PC-9 (cell line): ENCODE results near the gene CDH24. TPM values are rescaled to one million over a fixed set of nuclear protein-coding genes. Genes with fewer than 3 reads are reported as not detected.

Experiments used
- BruUV-seq: library from RNA; stranded (reverse); fragments of 400-500 nt; replicated peaks from 2 replicates; lab custom pipeline; 2021; lab: Mats Ljungman, UMichigan
- CTCF ChIA-PET: fragments of 300-600 bp; sonication (Branson Sonifier 250); formaldehyde crosslinking; loops from one replicate; lab custom pipeline; 2022; ENCODE audit warnings: antibody characterized with exemption; lab: Charles Lee
- POLR2A ChIA-PET: fragments of 300-600 bp; sonication (Branson Sonifier 250); formaldehyde crosslinking; loops from one replicate; lab custom pipeline; 2022; ENCODE audit warnings: antibody characterized with exemption; ENCODE audit not compliant: unreplicated experiment; lab: Charles Lee
- DNase-seq, 2 experiments: peaks; one replicate each; pipeline versions ENCODE4 v3.0.0 to v3.0.0-alpha.2; 2015 to 2022; ENCODE audit warnings: mixed read lengths in 1 of 2
- H2AFZ ChIP-seq: fragments of 200-600 bp; sonication (generic); 2 replicates; pipeline ENCODE4 v1.8.1; 2017; ENCODE audit warnings: antibody characterized with exemption
- H3F3A ChIP-seq: fragments of 200-600 bp; sonication (generic); 2 replicates; pipeline ENCODE4 v1.8.1; 2017; ENCODE audit warnings: antibody characterized with exemption, mild to moderate bottlenecking, low read depth; ENCODE audit not compliant: insufficient read depth
- H3K27ac ChIP-seq: fragments of 200-600 bp; sonication (generic); 2 replicates; pipeline ENCODE4 v1.6.1; 2016; ENCODE audit warnings: mixed run types
- H3K27me3 ChIP-seq: fragments of 200-600 bp; sonication (generic); 2 replicates; pipeline ENCODE4 v1.6.1; 2016; ENCODE audit warnings: low read depth, mixed run types; ENCODE audit not compliant: insufficient read depth
- H3K36me3 ChIP-seq: fragments of 200-600 bp; sonication (generic); 2 replicates; pipeline ENCODE4 v1.6.1; 2016; ENCODE audit warnings: low read depth, mixed run types
- H3K4me1 ChIP-seq: fragments of 200-600 bp; sonication (generic); replicated peaks from 2 replicates; pipeline ENCODE4 v1.6.1; 2016; ENCODE audit warnings: mixed run types; ENCODE audit not compliant: insufficient read depth
- H3K4me2 ChIP-seq: fragments of 200-600 bp; sonication (generic); 2 replicates; pipeline ENCODE4 v1.6.1; 2017; ENCODE audit warnings: mixed run types
- H3K4me3 ChIP-seq: fragments of 200-600 bp; sonication (generic); 2 replicates; pipeline ENCODE4 v1.6.1; 2016; ENCODE audit warnings: mixed run types
- H3K79me2 ChIP-seq: fragments of 200-600 bp; sonication (generic); 2 replicates; pipeline ENCODE4 v1.6.1; 2017; ENCODE audit warnings: low read depth, mixed run types
- H3K9me2 ChIP-seq: fragments of 200-600 bp; sonication (generic); 2 replicates; pipeline ENCODE4 v1.8.1; 2017; ENCODE audit warnings: mild to moderate bottlenecking; ENCODE audit not compliant: insufficient read depth
- H3K9me3 ChIP-seq: fragments of 200-600 bp; sonication (generic); 2 replicates; pipeline ENCODE4 v1.8.1; 2016; ENCODE audit warnings: low read depth; ENCODE audit not compliant: insufficient read depth
- H4K20me1 ChIP-seq: fragments of 200-600 bp; sonication (generic); 2 replicates; pipeline ENCODE4 v1.8.1; 2017; ENCODE audit not compliant: insufficient read depth
- EZH2 ChIP-seq: fragments of 200-600 bp; sonication (generic); IDR thresholded peaks from 2 replicates; pipeline ENCODE4 v1.8.0; 2017; ENCODE audit warnings: antibody characterized with exemption, low read depth
- intact Hi-C: fragments of 100-400 bp; cut with micrococcal nuclease; formaldehyde crosslinking; loops from one replicate; pipeline ENCODE4 v1.10.0; 2022; ENCODE audit not compliant: unreplicated experiment
- total RNA-seq: library from RNA; stranded (reverse); gene quantifications from 2 replicates; pipeline ENCODE4 v1.2.3, GENCODE V29; 2021
- TF ChIP-seq, protein P1 (sequence below): fragments of 200-600 bp; sonication (generic); conservative IDR thresholded peaks from 2 replicates; pipeline ENCODE4 v1.6.1; 2017; ENCODE audit warnings: mixed run types, antibody characterized with exemption, mild to moderate bottlenecking, moderate library complexity

CDH24 gene
- total RNA-seq, 1 experiment from 2014 or later: 16.4 TPM

GRCh38 chr14:23089498-23090253 lies 32.4 kb upstream of the CDH24 start:
- Histone ChIP-seq H3K4me1 (peaks cover 13% of the 10 kb centered on the region), H3K79me2 (peaks cover 51% of the 10 kb centered on the region), H3F3A (no peaks in the 10 kb centered on the region), H4K20me1 (peaks cover 12% of the 10 kb centered on the region), H3K9me2 (no peaks in the 10 kb centered on the region), H3K9me3 (no peaks in the 10 kb centered on the region), H2AFZ (no peak overlapping the region), H3K27ac (no peak overlapping the region), H3K4me2 (no peak overlapping the region), H3K4me3 (no peak overlapping the region), H3K27me3 (no peaks in the 10 kb centered on the region), H3K36me3 (peaks cover 43% of the 10 kb centered on the region)
- intact Hi-C loops: no loop called here
- DNase-seq: no peak
- TF ChIP-seq, protein P1, sequence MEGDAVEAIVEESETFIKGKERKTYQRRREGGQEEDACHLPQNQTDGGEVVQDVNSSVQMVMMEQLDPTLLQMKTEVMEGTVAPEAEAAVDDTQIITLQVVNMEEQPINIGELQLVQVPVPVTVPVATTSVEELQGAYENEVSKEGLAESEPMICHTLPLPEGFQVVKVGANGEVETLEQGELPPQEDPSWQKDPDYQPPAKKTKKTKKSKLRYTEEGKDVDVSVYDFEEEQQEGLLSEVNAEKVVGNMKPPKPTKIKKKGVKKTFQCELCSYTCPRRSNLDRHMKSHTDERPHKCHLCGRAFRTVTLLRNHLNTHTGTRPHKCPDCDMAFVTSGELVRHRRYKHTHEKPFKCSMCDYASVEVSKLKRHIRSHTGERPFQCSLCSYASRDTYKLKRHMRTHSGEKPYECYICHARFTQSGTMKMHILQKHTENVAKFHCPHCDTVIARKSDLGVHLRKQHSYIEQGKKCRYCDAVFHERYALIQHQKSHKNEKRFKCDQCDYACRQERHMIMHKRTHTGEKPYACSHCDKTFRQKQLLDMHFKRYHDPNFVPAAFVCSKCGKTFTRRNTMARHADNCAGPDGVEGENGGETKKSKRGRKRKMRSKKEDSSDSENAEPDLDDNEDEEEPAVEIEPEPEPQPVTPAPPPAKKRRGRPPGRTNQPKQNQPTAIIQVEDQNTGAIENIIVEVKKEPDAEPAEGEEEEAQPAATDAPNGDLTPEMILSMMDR: no peak
- TF ChIP-seq EZH2: no peak
- BruUV-seq: no TSS peak
- POLR2A ChIA-PET: no interaction called here
- CTCF ChIA-PET: no interaction called here

DNA sequence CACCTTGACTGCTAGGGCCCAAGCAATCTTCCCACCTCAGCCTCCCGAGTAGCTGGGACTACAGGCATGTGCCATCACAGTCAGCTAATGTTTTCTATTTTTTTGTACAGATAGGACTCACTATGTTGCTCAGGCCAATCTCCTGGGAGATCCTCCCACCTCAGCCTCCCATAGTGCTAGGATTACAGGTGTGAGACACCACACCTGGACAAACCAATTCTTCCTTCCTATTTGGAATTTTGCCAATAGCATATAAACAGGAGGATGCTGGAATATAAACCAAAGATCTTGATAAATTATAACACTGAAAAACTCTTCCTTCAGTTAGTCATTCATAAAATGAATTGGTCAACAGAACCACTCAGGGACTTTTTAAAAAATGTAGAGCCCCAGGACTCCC lies 29.2 kb upstream of the CDH24 start:
- H3K27me3 ChIP-seq: no peaks in the 10 kb centered on the region
- H2AFZ ChIP-seq: no peak overlapping the region
- H3K9me2 ChIP-seq: no peaks in the 10 kb centered on the region
- no peak overlapping the region for H3K27ac ChIP-seq
- H3K9me3 ChIP-seq: no peaks in the 10 kb centered on the region
- TF ChIP-seq, protein P1: no peak
- no peak for TF ChIP-seq EZH2
- POLR2A ChIA-PET: no interaction called here
- H3K36me3 ChIP-seq: peaks cover 30% of the 10 kb centered on the region
- H3K4me2 ChIP-seq: no peak overlapping the region
- DNase-seq: no peak
- H3K79me2 ChIP-seq: peaks cover 20% of the 10 kb centered on the region
- BruUV-seq: no TSS peak
- no peaks in the 10 kb centered on the region for H4K20me1 ChIP-seq
- intact Hi-C loops: no loop called here
- CTCF ChIA-PET: no interaction called here
- H3K4me3 ChIP-seq: no peak overlapping the region
- no peaks in the 10 kb centered on the region for H3K4me1 ChIP-seq
- peaks cover 3% of the 10 kb centered on the region; the same call in 1 of the 2 replicates for H3F3A ChIP-seq

- ChIA-PET POLR2A (no interaction called here), CTCF (interaction anchor here (0.6 kb wide), 1 partner anchor 91 kb away, joined by 4 read pairs; no protein-coding TSS in a partner anchor)
- Histone ChIP-seq H3K4me2 (no peak overlapping the region), H4K20me1 (no peaks in the 10 kb centered on the region), H3K27ac (no peak overlapping the region), H3F3A (peaks cover 14% of the 10 kb centered on the region; the same call in 1 of the 2 replicates), H3K79me2 (peaks cover 10% of the 10 kb centered on the region; the same call in 1 of the 2 replicates), H3K27me3 (no peaks in the 10 kb centered on the region), H3K9me3 (no peaks in the 10 kb centered on the region), H3K36me3 (peaks cover 29% of the 10 kb centered on the region), H3K4me3 (no peak overlapping the region), H3K4me1 (peaks cover 4% of the 10 kb centered on the region; the same call in 1 of the 2 replicates), H2AFZ (no peak overlapping the region), H3K9me2 (no peaks in the 10 kb centered on the region)
- no peak for DNase-seq
- intact Hi-C loops: no loop called here
- no peak for TF ChIP-seq EZH2
- TF ChIP-seq, protein P1: no peak
- no TSS peak for BruUV-seq
These were observed 28.1 kb upstream of the CDH24 start for GRCh38 chr14:23085458-23085857.
